PFSK-1 (cell line): ENCODE results near the gene ARCN1.

Experiments used
- FOXP2 ChIP-seq: optimal IDR thresholded peaks from 2 replicates; pipeline ENCODE3; 2011; ENCODE audit warnings: borderline replicate concordance, control low read depth, inconsistent platforms; ENCODE audit not compliant: insufficient read depth; ENCODE audit errors: extremely low read length, extremely low read depth
- POLR2AphosphoS5 ChIP-seq: IDR thresholded peaks from 2 replicates; pipeline ENCODE4 v1.6.1; 2012; ENCODE audit warnings: low read depth, mild to moderate bottlenecking, control low read depth, low read length, moderate library complexity
- REST ChIP-seq, 2 experiments: IDR thresholded peaks; 2 replicates each; pipeline versions ENCODE4 v1.6.1 to v1.8.0; 2011 to 2012; ENCODE audit warnings: low read depth in 2 of 2, low read length in 2 of 2, control low read depth in 1 of 2, inconsistent platforms in 1 of 2, mild to moderate bottlenecking in 1 of 2, moderate library complexity in 1 of 2; ENCODE audit not compliant: insufficient read depth in 1 of 2
- SIN3A ChIP-seq: IDR thresholded peaks from 2 replicates; pipeline ENCODE4 v1.6.1; 2012; ENCODE audit warnings: mild to moderate bottlenecking, low read length, moderate library complexity, borderline replicate concordance; ENCODE audit not compliant: insufficient read depth
- TAF1 ChIP-seq: IDR thresholded peaks from 2 replicates; pipeline ENCODE4 v1.6.1; 2012; ENCODE audit warnings: low read length, control low read depth, borderline replicate concordance; ENCODE audit not compliant: insufficient read depth

ARCN1 gene

DNA sequence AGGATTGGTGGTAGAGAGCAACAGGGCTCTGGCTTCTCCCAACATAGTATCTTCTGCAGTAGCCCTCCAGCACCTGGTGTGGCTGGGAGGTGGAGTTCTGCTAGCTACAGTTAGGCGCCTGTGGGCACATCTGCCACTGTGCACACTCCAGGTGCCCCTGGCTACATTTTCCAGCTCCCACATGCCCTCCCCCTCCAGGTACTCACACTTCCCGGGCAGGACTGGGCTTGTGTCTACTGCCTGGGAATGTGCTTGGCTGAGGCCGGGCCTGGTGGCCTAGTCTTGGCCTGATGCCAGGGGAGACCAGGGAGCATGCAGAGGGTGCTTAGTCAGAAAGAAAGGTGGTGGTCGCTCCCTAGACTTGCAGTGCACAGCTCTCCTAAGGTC lies 51.1 kb downstream of the ARCN1 start:
- no peak for TF ChIP-seq SIN3A
- no peak for TF ChIP-seq REST (IDR thresholded peaks at IDR 0.05; ENCODE audit: insufficient read depth in 1 of 2, low read depth in 2 of 2, low read length in 2 of 2)
- no peak for TF ChIP-seq FOXP2
- TF ChIP-seq POLR2AphosphoS5: no peak

DNA sequence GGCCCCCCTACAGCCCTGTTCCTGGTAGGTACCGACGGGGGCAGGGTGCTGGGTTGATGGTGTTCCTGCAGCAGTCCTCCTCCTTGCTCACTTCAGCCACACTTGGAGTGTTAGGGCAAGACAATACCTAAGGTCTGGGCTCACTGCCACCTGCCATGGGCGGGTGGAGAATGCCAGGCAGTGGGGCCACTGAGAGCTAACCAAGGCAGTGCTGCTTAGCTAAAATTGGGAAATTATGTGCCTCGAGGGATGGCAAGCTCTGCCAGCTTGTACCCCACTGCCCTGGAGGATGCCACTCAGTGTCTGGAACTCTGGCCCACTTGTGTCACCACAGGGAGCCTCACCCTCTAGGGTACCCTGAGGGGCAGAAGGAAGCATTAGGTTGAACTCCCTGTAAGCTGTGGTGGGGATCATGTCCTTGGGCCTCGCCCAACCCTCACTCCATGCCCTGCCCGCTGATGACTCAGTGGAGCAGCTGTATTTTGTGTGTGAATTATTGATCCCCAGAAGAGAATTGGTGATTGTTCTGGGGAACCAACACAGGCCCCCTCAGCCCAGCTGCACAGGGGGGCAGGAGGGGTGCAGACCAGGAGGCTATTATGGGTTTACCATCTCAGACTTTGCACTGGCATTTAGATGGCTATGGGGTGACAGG lies 53.0 kb downstream of the ARCN1 start:
- TF ChIP-seq TAF1 (no peak), FOXP2 (no peak), POLR2AphosphoS5 (no peak), REST (IDR thresholded peaks at IDR 0.05; ENCODE audit: insufficient read depth in 1 of 2, low read depth in 2 of 2, low read length in 2 of 2) (no peak), SIN3A (no peak)

DNA sequence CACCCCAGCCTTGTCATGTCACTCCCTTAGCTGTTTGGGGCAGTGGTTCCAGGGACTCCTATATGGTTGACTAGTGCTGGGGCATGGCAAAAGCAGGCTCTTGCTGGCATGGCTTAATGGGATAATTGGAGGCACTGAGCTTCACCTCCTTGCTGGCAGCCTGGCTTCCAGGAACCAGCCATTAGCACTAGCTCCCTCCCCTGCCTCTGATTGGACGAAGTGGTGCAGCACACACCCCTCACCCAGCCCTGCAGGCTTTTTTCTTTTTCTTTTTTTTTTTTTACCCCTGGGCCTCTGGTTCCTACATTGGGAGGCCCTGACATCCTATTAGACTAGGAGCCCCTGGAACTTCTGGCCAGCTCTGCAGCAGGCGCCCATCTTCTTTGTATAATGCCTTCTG lies 53.8 kb downstream of the ARCN1 start:
- TF ChIP-seq REST (IDR thresholded peaks at IDR 0.05; ENCODE audit: insufficient read depth in 1 of 2, low read depth in 2 of 2, low read length in 2 of 2) (no peak), SIN3A (no peak), FOXP2 (no peak), TAF1 (no peak), POLR2AphosphoS5 (no peak)

DNA sequence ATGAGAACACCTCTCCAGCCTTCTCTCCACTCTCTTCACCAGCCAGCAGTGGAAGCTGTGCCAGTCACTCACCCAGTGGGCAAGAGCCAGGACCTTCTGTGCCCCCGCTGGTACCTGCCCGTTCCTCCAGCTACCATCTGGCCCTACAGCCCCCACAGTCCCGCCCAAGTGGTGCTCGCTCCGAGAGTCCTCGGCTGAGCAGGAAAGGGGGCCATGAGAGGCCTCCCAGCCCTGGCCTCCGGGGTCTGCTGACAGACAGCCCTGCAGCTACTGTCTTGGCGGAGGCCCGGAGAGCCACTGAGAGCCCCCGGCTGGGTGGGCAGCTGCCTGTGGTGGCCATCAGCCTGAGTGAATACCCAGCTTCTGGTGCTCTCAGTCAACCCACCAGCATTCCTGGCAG lies 55.4 kb downstream of the ARCN1 start:
- TF ChIP-seq REST (IDR thresholded peaks at IDR 0.05; ENCODE audit: insufficient read depth in 1 of 2, low read depth in 2 of 2, low read length in 2 of 2) (no peak), TAF1 (no peak), SIN3A (no peak), FOXP2 (no peak), POLR2AphosphoS5 (no peak)

GRCh38 chr11:118628031-118628430 lies 55.8 kb downstream of the ARCN1 start:
- TF ChIP-seq REST (IDR thresholded peaks at IDR 0.05; ENCODE audit: insufficient read depth in 1 of 2, low read depth in 2 of 2, low read length in 2 of 2) (no peak), FOXP2 (no peak), TAF1 (no peak), SIN3A (no peak)
